ENCODE data around the gene NKAP. TPM values are rescaled to one million over a fixed set of nuclear protein-coding genes. Genes with fewer than 3 reads are reported as not detected.
"Not testable (repeated sequence)": the region's sequence is repeated elsewhere in the genome, so short reads cannot be mapped to it uniquely, and the experiment has no call there.

NKAP gene
- total and polyA plus RNA-seq, 2 of the 13 experiments (the other 11 are each of a cell fraction or from before 2014, with no cell fraction given), result 3.6 to 6.1 TPM

DNA sequence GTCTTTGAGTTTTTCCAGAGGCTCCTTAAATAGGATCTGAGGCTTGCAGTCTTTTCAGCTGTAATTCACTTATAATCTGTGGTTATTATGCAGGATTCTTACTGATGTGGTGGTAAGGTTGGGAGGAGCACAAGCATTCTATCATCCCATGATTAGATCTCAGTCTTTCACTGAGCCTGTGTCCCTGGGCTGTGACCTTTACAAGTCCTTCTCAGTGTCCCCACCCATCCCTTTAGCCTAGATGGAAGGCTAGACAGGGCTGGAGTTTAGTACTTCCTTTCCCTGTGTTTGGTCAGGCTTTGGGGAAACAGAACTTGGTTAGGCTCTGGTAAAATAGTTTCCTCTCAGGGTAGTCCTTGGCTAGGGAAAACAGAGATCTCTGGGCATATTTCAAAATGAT lies 17.1 kb upstream of the NKAP start (continued):
- TF ChIP-seq ZNF496 (CRISPR knock-in tag; IDR thresholded peaks at IDR 0.05; ENCODE audit: insufficient replicate concordance), result no peak
- TF ChIP-seq HOXA5 (CRISPR knock-in tag; IDR thresholded peaks at IDR 0.05), result no peak
- TF ChIP-seq ZSCAN25 (CRISPR knock-in tag; IDR thresholded peaks at IDR 0.05), result no peak
- no peak for TF ChIP-seq ZNF777 (CRISPR knock-in tag; IDR thresholded peaks at IDR 0.05)
- TF ChIP-seq, protein P1, sequence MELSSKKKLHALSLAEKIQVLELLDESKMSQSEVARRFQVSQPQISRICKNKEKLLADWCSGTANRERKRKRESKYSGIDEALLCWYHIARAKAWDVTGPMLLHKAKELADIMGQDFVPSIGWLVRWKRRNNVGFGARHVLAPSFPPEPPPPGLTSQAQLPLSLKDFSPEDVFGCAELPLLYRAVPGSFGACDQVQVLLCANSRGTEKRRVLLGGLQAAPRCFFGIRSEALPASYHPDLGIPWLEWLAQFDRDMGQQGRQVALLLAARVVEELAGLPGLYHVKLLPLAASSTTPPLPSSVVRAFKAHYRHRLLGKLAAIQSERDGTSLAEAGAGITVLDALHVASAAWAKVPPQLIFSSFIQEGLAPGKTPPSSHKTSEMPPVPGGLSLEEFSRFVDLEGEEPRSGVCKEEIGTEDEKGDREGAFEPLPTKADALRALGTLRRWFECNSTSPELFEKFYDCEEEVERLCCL (CRISPR knock-in tag; IDR thresholded peaks at IDR 0.05; ENCODE audit: borderline replicate concordance), result no peak
- TF ChIP-seq ZNF256 (CRISPR knock-in tag; conservative IDR thresholded peaks at IDR 0.05), result no peak
- no peak for TF ChIP-seq SP5 (CRISPR knock-in tag; IDR thresholded peaks at IDR 0.05; ENCODE audit: borderline replicate concordance, low read depth)
- no peak for TF ChIP-seq ZNF232 (CRISPR knock-in tag; IDR thresholded peaks at IDR 0.05; ENCODE audit: borderline replicate concordance)
- no peak for TF ChIP-seq RNF2 (conservative IDR thresholded peaks at IDR 0.05; ENCODE audit: low read depth)
- no peak for TF ChIP-seq ZNF510 (CRISPR knock-in tag; IDR thresholded peaks at IDR 0.05; ENCODE audit: low read depth)
- TF ChIP-seq EP300 (IDR thresholded peaks at IDR 0.05; ENCODE audit: low read depth in 2 of 2, low read length in 2 of 2), result no peak
- no peak for TF ChIP-seq EP300 (CRISPR knock-in tag; IDR thresholded peaks at IDR 0.05; ENCODE audit: borderline replicate concordance)

DNA sequence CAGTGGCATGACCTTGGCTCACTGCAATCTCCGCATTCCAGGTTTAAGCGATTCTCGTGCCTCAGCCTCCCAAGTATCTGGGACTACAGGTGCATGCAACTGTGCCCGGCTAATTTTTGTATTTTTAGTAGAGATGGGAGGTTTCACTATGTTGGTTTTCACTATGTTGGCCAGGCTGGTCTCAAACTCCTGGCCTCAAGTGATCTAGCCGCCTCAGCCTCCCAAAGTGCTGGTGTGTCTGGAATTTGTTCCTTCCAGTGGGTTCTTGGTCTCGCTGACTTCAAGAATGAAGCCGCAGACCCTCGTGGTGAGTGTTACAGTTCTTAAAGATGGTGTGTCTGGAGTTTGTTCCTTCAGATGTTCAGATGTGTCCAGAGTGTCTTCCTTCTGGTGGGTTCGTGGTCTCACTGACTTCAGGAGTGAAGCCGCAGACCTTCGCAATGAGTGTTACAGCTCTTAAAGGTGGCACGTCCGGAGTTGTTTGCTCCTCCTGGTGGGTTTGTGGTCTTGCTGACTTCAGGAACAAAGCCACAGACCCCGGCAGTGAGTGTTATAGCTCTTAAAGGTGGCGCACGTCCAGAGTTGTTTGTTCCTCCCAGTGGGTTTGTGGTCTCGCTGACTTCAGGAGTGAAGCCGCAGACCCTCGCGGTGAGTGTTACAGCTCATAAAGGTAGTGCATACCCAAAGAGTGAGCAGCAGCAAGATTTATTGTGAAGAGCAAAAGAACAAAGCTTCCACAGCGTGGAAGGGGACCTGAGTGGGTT lies 12.4 kb upstream of the NKAP start:
- in situ Hi-C loops (cut with HindIII; ENCODE audit: extremely low pct_ligation_motif_present, low pct_unique_long_range_greater_than_20kb); H4K20me1 ChIP-seq (ENCODE audit: insufficient read depth, low read length); H3K9ac ChIP-seq (ENCODE audit: insufficient read depth, low read depth, low read length); BruUV-seq (replicated peaks); H3K4me3 ChIP-seq (replicated peaks in 1 of 3; ENCODE audit: insufficient read depth in 1 of 3, low read depth in 2 of 3, low read length in 3 of 3); H3K36me3 ChIP-seq (replicated peaks in 1 of 2; ENCODE audit: control insufficient read depth in 1 of 2, insufficient read depth in 2 of 2, low read length in 2 of 2); intact Hi-C loops (cut with micrococcal nuclease; ENCODE audit: unreplicated experiment); CTCF ChIA-PET (ENCODE audit: low intra/inter-chr PET ratio, low total read pairs); H2AFZ ChIP-seq (ENCODE audit: low read length); FAIRE-seq; H3K4me2 ChIP-seq (ENCODE audit: low read depth, low read length); H3K4me1 ChIP-seq (ENCODE audit: insufficient read depth, low read length); H3K27me3 ChIP-seq (ENCODE audit: control insufficient read depth in 1 of 2, insufficient read depth in 2 of 2, low read length in 2 of 2); POLR2A ChIA-PET; H3K79me2 ChIP-seq (ENCODE audit: insufficient read depth, low read length); H3K9me3 ChIP-seq (ENCODE audit: low read length); DNase-seq (ENCODE audit: low spot score); ATAC-seq; H3K27ac ChIP-seq (ENCODE audit: extremely low read length, insufficient read depth, low read length): not testable (repeated sequence)
- WGBS (ENCODE audit: low lambda C conversion rate), result 46% methylated on average over 4 of the region's 21 CpGs

All from HepG2 (cell line).